GM12872 (cell line): ENCODE data around the gene JARID2.

ENCODE experiments used
- CTCF ChIP-seq: IDR thresholded peaks from 3 replicates; pipeline ENCODE4 v1.5.1; 2011; ENCODE audit warnings: low read depth, mild to moderate bottlenecking, low read length, moderate library complexity; ENCODE audit not compliant: insufficient read depth

The JARID2 gene

GRCh38 chr6:15280961-15281360, 35.1 kb downstream of the JARID2 start:
- no peak for TF ChIP-seq CTCF

GRCh38 chr6:15282334-15282733, 36.5 kb downstream of the JARID2 start:
- TF ChIP-seq CTCF = no peak

- TF ChIP-seq CTCF = no peak
Measured at GRCh38 chr6:15283986-15284361, 38.1 kb downstream of the JARID2 start.

- no peak for TF ChIP-seq CTCF
Measured at GRCh38 chr6:15284743-15285142, 38.9 kb downstream of the JARID2 start.

GRCh38 chr6:15285682-15286294, 39.9 kb downstream of the JARID2 start:
- no peak; the same call in 2 of the 3 replicates for TF ChIP-seq CTCF

GRCh38 chr6:15287670-15288375, 42.0 kb downstream of the JARID2 start:
- TF ChIP-seq CTCF = no peak

- no peak for TF ChIP-seq CTCF
Measured at GRCh38 chr6:15288856-15289255, 43.0 kb downstream of the JARID2 start.
